ENCODE results near the gene SLC9C1.
"Not testable (repeated sequence)": the region's sequence is repeated elsewhere in the genome, so short reads cannot be mapped to it uniquely, and the experiment has no call there.

Gene SLC9C1

DNA sequence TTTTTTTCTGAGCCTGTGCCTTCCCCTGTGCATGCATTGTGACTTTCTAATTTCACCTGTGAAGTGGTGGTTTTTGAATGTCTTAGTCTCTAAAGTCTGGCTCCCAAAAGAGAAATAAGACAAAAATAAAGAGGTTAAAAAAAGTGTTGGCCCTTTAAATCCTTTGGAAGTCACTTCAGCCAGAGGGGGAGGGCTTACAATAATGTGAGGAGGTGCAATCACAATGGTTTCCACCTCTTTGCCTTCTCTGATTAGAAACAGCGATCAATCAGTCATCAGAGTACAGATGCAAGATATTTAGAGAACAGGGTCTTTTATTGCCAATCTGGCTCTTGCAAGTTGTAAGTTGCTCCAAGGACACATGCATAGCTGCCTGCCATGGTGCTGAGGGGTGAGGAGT is 96.9 kb downstream of the SLC9C1 start:
- H3K23ac ChIP-seq (ENCODE audit: low read length in 2 of 2): no peak overlapping the region
- H2AFZ ChIP-seq (ENCODE audit: low read depth, low read length): no peak overlapping the region
- H3K14ac ChIP-seq (ENCODE audit: low read length in 2 of 2): no peak overlapping the region
- H2AK5ac ChIP-seq (ENCODE audit: low read length, severe bottlenecking): no peak overlapping the region
- H4K8ac ChIP-seq (ENCODE audit: low read length): no peak overlapping the region
- no peak overlapping the region for H2BK120ac ChIP-seq (ENCODE audit: low read depth, low read length)
- no peak overlapping the region for H3K4me3 ChIP-seq (ENCODE audit: insufficient read depth in 1 of 2, low read depth in 1 of 2, low read length in 2 of 2)
- no peak overlapping the region for H3K9ac ChIP-seq (ENCODE audit: low read length)
- no peaks in the 10 kb centered on the region for H3K27me3 ChIP-seq (ENCODE audit: control insufficient read depth in 1 of 2, insufficient read depth in 1 of 2, low read length in 2 of 2)
- no peak for DNase-seq
- H3K4me2 ChIP-seq (ENCODE audit: low read length, poor library complexity, severe bottlenecking): no peak overlapping the region
- no peak overlapping the region for H3K18ac ChIP-seq (ENCODE audit: low read depth in 1 of 2, low read length in 2 of 2)
- peaks cover 0 to 3% of the 10 kb centered on the region in 2 experiments for H3K36me3 ChIP-seq (ENCODE audit: control insufficient read depth in 1 of 2, insufficient read depth in 2 of 2, low read depth in 1 of 2, low read length in 2 of 2)
- no peaks in the 10 kb centered on the region for H3K4me1 ChIP-seq (ENCODE audit: control insufficient read depth, insufficient read depth, low read depth, low read length)
- H3K4ac ChIP-seq (ENCODE audit: low read depth in 1 of 2, low read length in 2 of 2): no peak overlapping the region
- H4K91ac ChIP-seq (ENCODE audit: low read length): no peak overlapping the region
- no peak overlapping the region for H2BK15ac ChIP-seq (ENCODE audit: low read depth, poor library complexity, severe bottlenecking)
- H2BK5ac ChIP-seq (ENCODE audit: low read depth, low read length, poor library complexity, severe bottlenecking): no peak overlapping the region
- H3K27ac ChIP-seq (ENCODE audit: low read length, poor library complexity, severe bottlenecking): no peak overlapping the region
- H3K79me1 ChIP-seq (replicated peaks; ENCODE audit: low read length, poor library complexity, severe bottlenecking): no peaks in the 10 kb centered on the region
- peaks cover 10% of the 10 kb centered on the region for H3K9me3 ChIP-seq (ENCODE audit: control insufficient read depth, low read length)
- 83% methylated on average over 1 of the region's 1 CpG for WGBS
- no peak overlapping the region for H2BK12ac ChIP-seq (ENCODE audit: low read length in 2 of 2)

DNA sequence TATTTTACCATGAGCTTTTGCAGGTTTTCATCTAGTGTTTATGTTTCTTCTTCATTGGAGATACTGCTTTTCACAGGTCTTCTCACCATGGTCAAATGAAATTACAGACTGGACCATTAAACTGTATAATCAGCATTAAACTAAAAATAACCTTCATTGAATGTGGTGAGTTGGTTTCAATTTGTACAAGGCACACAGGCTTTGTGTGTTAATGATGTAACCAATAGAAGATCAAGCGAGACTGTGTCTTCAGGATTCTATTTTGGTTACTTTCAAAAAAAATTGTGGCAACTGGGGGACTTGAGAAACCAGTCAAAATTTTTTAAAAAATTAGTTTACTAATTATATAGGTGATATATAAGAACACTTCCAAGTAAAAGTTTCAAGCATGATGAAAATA is 106.7 kb downstream of the SLC9C1 start:
- H2AFZ ChIP-seq (ENCODE audit: low read depth, low read length): no peak overlapping the region
- H3K79me1 ChIP-seq (replicated peaks; ENCODE audit: low read length, poor library complexity, severe bottlenecking): no peaks in the 10 kb centered on the region
- no peak overlapping the region for H3K14ac ChIP-seq (ENCODE audit: low read length in 2 of 2)

DNA sequence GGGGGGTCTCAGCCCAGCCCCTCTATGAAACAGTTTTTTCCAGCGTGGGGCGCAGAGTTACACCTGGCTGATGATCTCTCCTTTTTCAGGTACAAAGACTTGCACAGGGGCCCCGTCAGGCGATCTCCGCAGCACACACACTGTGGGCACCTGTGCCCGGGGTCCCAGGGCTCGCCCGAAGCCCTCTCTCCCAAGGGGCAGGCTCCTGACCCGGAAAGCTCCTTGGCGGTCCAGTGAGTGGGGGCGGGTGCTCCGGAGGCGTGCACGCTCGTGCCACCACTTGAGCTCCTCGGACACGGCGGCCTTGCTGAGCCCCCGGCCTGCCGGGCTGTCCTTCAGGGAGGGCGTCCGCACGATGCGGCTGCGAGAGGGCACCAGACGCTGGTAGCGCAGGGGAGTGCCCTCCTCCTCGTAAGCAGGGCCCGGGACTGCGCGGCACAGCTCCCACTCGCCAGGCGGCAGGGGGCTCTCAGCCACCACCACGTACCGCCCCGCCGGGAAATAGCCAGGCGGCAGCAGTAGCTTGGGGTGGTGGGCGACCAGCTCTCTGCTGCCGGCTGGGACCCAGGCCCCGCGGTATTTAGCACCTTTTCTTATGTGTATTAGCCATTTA is 108.5 kb downstream of the SLC9C1 start:
- H3K9me3 ChIP-seq (ENCODE audit: control insufficient read depth, low read length); H2AFZ ChIP-seq (ENCODE audit: low read depth, low read length): not testable (repeated sequence)
- 8% methylated on average over 9 of the region's 42 CpGs for WGBS

More for the DNA sequence above, 106.7 kb downstream of the SLC9C1 start:
- Histone ChIP-seq H3K18ac (ENCODE audit: low read depth in 1 of 2, low read length in 2 of 2) (no peak overlapping the region), H3K27me3 (ENCODE audit: control insufficient read depth in 1 of 2, insufficient read depth in 1 of 2, low read length in 2 of 2) (no peaks in the 10 kb centered on the region), H3K4ac (ENCODE audit: low read depth in 1 of 2, low read length in 2 of 2) (no peak overlapping the region), H3K4me2 (ENCODE audit: low read length, poor library complexity, severe bottlenecking) (no peak overlapping the region), H2BK12ac (ENCODE audit: low read length in 2 of 2) (no peak overlapping the region), H3K9me3 (ENCODE audit: control insufficient read depth, low read length) (no peaks in the 10 kb centered on the region), H3K4me3 (ENCODE audit: insufficient read depth in 1 of 2, low read depth in 1 of 2, low read length in 2 of 2) (no peak overlapping the region), H3K4me1 (ENCODE audit: control insufficient read depth, insufficient read depth, low read depth, low read length) (no peaks in the 10 kb centered on the region), H4K91ac (ENCODE audit: low read length) (no peak overlapping the region), H4K8ac (ENCODE audit: low read length) (no peak overlapping the region), H3K9ac (ENCODE audit: low read length) (no peak overlapping the region), H2BK5ac (ENCODE audit: low read depth, low read length, poor library complexity, severe bottlenecking) (no peak overlapping the region), H2BK15ac (ENCODE audit: low read depth, poor library complexity, severe bottlenecking) (no peak overlapping the region), H2AK5ac (ENCODE audit: low read length, severe bottlenecking) (no peak overlapping the region), H3K23ac (ENCODE audit: low read length in 2 of 2) (no peak overlapping the region), H2BK120ac (ENCODE audit: low read depth, low read length) (no peak overlapping the region), H3K27ac (ENCODE audit: low read length, poor library complexity, severe bottlenecking) (no peak overlapping the region), H3K36me3 (ENCODE audit: control insufficient read depth in 1 of 2, insufficient read depth in 2 of 2, low read depth in 1 of 2, low read length in 2 of 2) (no peaks in the 10 kb centered on the region)
- WGBS: 92% methylated on average over 1 of the region's 1 CpG
- DNase-seq: no peak

DNA sequence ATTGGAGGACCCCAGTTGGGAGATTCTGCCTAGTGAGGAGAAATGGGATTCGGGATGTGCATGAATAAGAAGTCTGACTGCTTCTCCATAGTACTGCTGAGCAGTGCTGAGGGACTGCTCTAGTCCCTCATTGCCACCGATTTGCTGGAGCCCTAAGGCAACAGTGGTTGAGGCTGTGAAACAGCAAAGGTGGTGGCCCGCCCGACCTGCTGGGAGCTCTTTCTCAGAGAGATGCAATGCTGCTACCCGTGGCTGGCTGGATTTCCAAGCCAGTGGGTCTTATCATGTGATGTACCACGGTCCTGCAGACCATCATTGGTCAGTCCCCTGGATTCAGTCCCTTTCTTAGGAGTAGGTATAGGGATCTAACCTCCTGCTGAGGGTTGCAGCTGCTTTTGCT is 118.4 kb downstream of the SLC9C1 start:
- H3K4me2 ChIP-seq (ENCODE audit: low read length, poor library complexity, severe bottlenecking): no peak overlapping the region
- 68% methylated on average over 6 of the region's 6 CpGs for WGBS
- H4K91ac ChIP-seq (ENCODE audit: low read length): no peak overlapping the region
- H3K4me3 ChIP-seq (ENCODE audit: insufficient read depth in 1 of 2, low read depth in 1 of 2, low read length in 2 of 2): no peak overlapping the region
- H3K23ac ChIP-seq (ENCODE audit: low read length in 2 of 2): no peak overlapping the region
- no peak overlapping the region for H2BK12ac ChIP-seq (ENCODE audit: low read length in 2 of 2)
- H2BK15ac ChIP-seq (ENCODE audit: low read depth, poor library complexity, severe bottlenecking): no peak overlapping the region
- no peak overlapping the region for H3K4ac ChIP-seq (ENCODE audit: low read depth in 1 of 2, low read length in 2 of 2)
- H3K4me1 ChIP-seq (ENCODE audit: control insufficient read depth, insufficient read depth, low read depth, low read length): no peaks in the 10 kb centered on the region
- no peak overlapping the region for H2BK5ac ChIP-seq (ENCODE audit: low read depth, low read length, poor library complexity, severe bottlenecking)
- H3K14ac ChIP-seq (ENCODE audit: low read length in 2 of 2): no peak overlapping the region
- peaks cover 0 to 10% of the 10 kb centered on the region in 2 experiments for H3K36me3 ChIP-seq (ENCODE audit: control insufficient read depth in 1 of 2, insufficient read depth in 2 of 2, low read depth in 1 of 2, low read length in 2 of 2)
- no peaks in the 10 kb centered on the region for H3K9me3 ChIP-seq (ENCODE audit: control insufficient read depth, low read length)
- H3K18ac ChIP-seq (ENCODE audit: low read depth in 1 of 2, low read length in 2 of 2): no peak overlapping the region
- H2BK120ac ChIP-seq (ENCODE audit: low read depth, low read length): no peak overlapping the region
- no peak overlapping the region for H3K27ac ChIP-seq (ENCODE audit: low read length, poor library complexity, severe bottlenecking)
- no peaks in the 10 kb centered on the region for H3K27me3 ChIP-seq (ENCODE audit: control insufficient read depth in 1 of 2, insufficient read depth in 1 of 2, low read length in 2 of 2)
- no peak overlapping the region for H4K8ac ChIP-seq (ENCODE audit: low read length)
- no peaks in the 10 kb centered on the region for H3K79me1 ChIP-seq (replicated peaks; ENCODE audit: low read length, poor library complexity, severe bottlenecking)
- H2AK5ac ChIP-seq (ENCODE audit: low read length, severe bottlenecking): no peak overlapping the region
- H2AFZ ChIP-seq (ENCODE audit: low read depth, low read length): no peak overlapping the region
- DNase-seq: no peak
- H3K9ac ChIP-seq (ENCODE audit: low read length): no peak overlapping the region

More for the DNA sequence above, 108.5 kb downstream of the SLC9C1 start:
- Histone ChIP-seq H3K4me3 (ENCODE audit: insufficient read depth in 1 of 2, low read depth in 1 of 2, low read length in 2 of 2) (peak overlapping the region in 1 of 2 experiments; percentile 42), H3K4me2 (ENCODE audit: low read length, poor library complexity, severe bottlenecking) (peak overlapping the region; percentile 56)
- H3K79me1 ChIP-seq (replicated peaks; ENCODE audit: low read length, poor library complexity, severe bottlenecking); H3K36me3 ChIP-seq (ENCODE audit: control insufficient read depth in 1 of 2, insufficient read depth in 2 of 2, low read depth in 1 of 2, low read length in 2 of 2); H3K4me1 ChIP-seq (ENCODE audit: control insufficient read depth, insufficient read depth, low read depth, low read length); H3K9ac ChIP-seq (ENCODE audit: low read length); H3K27ac ChIP-seq (ENCODE audit: low read length, poor library complexity, severe bottlenecking); H2BK15ac ChIP-seq (ENCODE audit: low read depth, poor library complexity, severe bottlenecking); H3K27me3 ChIP-seq (ENCODE audit: control insufficient read depth in 1 of 2, insufficient read depth in 1 of 2, low read length in 2 of 2); DNase-seq; H4K91ac ChIP-seq (ENCODE audit: low read length); H4K8ac ChIP-seq (ENCODE audit: low read length); H3K4ac ChIP-seq (ENCODE audit: low read depth in 1 of 2, low read length in 2 of 2); H3K18ac ChIP-seq (ENCODE audit: low read depth in 1 of 2, low read length in 2 of 2); H2BK12ac ChIP-seq (ENCODE audit: low read length in 2 of 2); H2BK5ac ChIP-seq (ENCODE audit: low read depth, low read length, poor library complexity, severe bottlenecking); H3K23ac ChIP-seq (ENCODE audit: low read length in 2 of 2); H2BK120ac ChIP-seq (ENCODE audit: low read depth, low read length); H2AK5ac ChIP-seq (ENCODE audit: low read length, severe bottlenecking); H3K14ac ChIP-seq (ENCODE audit: low read length in 2 of 2): not testable (repeated sequence)
